ENCODE data around the gene NUP98.

DNA sequence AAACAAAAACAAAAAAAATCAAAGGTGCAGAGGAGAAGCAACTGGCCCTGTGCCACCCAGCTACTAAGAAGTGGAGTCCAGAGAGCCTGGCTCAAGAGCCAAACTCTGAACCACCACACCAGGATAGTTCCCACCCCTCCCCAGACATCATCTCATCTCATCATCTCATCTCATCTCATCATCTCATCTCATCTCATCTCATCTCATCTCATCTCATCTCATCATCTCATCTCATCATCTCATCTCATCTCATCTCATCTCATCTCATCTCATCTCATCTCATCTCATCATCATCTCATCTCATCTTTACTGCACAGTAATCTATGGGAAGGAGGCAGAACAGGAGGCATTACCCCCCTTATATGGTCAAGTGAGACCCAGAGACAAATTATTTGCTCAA, 134.5 kb downstream of the NUP98 start:
- no peak for TF ChIP-seq POLR2A (IDR thresholded peaks at IDR 0.05)
- TF ChIP-seq, protein P1, sequence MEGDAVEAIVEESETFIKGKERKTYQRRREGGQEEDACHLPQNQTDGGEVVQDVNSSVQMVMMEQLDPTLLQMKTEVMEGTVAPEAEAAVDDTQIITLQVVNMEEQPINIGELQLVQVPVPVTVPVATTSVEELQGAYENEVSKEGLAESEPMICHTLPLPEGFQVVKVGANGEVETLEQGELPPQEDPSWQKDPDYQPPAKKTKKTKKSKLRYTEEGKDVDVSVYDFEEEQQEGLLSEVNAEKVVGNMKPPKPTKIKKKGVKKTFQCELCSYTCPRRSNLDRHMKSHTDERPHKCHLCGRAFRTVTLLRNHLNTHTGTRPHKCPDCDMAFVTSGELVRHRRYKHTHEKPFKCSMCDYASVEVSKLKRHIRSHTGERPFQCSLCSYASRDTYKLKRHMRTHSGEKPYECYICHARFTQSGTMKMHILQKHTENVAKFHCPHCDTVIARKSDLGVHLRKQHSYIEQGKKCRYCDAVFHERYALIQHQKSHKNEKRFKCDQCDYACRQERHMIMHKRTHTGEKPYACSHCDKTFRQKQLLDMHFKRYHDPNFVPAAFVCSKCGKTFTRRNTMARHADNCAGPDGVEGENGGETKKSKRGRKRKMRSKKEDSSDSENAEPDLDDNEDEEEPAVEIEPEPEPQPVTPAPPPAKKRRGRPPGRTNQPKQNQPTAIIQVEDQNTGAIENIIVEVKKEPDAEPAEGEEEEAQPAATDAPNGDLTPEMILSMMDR (IDR thresholded peaks at IDR 0.05), result no peak
